GM19467 (cell line): Measurements from ENCODE around the gene ANKRD12.

Source experiments
- ATAC-seq: cut with Tn5 transposase; IDR thresholded peaks from one replicate; pipeline ENCODE4 v1.9.1; 2021; ENCODE audit warnings: mild to moderate bottlenecking, moderate library complexity; ENCODE audit not compliant: unreplicated experiment

Gene ANKRD12

GRCh38 chr18:9105420-9105819 is 31.2 kb upstream of the ANKRD12 start:
- no peak for ATAC-seq

GRCh38 chr18:9106094-9106493 is 30.5 kb upstream of the ANKRD12 start:
- ATAC-seq = no peak

DNA sequence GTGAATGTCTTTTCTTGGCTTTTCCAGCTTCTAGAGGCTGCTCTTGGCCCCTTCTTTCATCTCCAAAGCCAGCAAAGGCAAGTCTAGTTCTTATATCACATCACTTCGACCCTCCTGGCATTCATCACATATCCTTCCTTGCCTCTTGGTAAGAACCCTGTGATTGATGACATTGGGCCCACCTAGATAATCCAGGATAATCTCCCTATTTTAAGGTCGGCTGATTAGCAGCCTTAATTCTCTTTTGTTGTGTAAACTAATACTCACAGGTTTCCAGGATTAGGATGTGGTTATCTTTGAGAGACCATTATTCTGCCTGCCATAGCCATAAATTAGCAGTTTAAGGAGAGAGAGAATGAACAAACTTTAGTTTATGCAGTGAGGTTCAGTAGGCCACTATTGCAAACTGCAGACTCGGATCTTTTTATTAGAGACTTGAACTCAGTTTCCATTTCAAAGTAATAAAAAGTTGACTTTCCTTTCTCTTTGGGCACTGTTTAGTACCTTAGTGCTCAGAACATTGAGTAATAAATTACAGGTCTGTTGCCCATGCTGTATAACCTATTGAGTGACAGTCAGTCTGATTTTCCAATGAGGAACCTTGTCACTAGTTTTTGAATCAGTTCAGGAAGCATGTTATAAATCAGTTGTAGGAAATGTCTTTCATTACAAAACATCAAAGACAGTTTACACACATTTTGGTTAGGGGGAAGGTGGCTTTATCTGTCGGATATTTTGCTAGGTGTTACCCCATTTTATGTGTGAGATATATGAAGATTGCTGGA is 29.6 kb upstream of the ANKRD12 start:
- ATAC-seq = no peak

DNA sequence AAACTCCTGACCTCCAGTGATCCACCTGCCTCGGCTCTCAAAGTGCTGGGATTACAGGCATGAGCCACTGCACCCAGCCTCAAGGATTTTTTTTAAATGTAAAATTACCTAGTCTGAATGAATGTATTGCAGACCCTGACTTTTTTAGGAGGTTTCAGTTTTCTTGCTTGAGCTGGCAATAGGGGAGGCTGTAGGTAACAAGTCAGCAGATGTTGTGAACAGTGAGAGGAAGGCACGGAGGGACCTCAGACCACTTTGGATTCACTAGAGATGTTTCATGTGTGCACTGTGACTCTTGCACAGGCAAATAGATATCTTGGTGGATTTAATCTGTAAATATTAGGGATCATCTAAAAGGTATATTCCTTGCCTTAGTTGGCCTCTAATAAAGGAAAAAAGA is 27.7 kb upstream of the ANKRD12 start:
- ATAC-seq = no peak

DNA sequence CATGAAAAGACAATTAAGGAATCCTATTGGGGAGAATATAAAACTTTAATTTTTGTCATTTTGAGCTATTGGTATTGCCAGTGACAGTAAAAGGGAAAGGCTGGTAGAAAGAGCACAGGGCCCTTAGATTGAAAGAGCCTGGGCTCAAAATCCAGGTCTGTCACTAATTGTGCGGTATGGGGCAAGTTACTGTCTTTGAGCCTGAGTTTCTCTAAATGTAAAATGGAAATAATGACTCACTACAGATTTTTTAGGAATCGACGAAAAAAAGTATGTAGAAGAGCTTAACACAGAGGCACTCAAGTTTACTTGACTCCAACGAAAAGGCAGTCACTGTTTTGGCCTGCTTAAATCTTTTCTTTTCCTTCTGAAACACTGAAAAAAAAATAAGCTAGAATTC is 27.1 kb upstream of the ANKRD12 start:
- no peak for ATAC-seq

DNA sequence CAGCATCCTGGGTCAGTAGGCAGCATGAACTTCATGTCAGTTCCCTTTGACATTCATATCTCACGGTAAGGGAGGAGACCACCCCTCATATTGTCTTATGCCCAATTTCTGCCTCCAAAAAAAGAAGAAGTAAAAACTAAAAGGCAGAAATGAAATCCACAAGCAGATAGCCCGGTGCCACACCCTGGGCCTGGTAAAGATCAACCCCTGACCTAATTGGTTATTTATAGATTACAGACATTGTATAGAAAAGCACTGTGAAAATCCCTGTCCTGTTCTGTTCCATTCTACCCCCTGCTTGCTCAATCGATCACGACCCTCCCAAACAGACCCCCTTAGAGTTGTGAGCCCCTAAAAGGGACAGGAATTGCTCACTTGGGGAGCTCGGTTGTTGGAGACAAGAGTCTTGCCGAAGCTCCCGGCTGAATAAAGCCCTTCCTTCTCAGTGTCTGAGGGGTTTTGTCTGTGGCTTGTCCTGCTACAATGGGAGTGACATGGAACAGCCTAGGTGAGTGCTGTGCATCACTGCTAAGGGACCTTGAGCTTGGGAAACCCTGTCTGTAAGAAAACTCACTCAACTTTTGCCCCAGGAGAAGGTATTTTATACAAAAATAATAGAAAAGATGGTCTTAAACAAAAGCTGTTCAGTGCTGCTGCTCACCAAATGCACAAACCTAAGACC is 23.0 kb upstream of the ANKRD12 start:
- ATAC-seq = no peak

DNA sequence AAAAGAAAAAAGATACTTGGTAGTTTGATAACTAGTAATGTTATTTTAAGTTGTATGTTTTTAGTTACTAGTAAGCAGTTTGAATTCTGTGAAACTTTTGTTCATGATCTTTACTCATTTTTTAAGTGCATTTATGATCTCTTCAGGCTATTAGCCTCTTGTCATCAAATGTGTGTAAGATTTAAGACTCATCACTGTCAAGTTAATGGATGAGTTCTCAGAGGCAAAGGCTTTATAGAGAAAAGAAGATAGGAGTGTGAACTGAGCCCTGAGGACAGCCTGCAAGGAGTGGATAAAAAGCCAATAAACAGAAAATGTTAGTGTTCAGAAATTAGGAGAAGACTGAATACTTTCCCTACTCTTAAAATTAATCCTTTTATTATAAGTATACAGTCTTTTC is 20.6 kb upstream of the ANKRD12 start:
- ATAC-seq = no peak

- ATAC-seq = no peak
Observed at GRCh38 chr18:9117980-9118841, 18.4 kb upstream of the ANKRD12 start.

GRCh38 chr18:9120796-9121195 is 15.8 kb upstream of the ANKRD12 start:
- ATAC-seq = no peak

DNA sequence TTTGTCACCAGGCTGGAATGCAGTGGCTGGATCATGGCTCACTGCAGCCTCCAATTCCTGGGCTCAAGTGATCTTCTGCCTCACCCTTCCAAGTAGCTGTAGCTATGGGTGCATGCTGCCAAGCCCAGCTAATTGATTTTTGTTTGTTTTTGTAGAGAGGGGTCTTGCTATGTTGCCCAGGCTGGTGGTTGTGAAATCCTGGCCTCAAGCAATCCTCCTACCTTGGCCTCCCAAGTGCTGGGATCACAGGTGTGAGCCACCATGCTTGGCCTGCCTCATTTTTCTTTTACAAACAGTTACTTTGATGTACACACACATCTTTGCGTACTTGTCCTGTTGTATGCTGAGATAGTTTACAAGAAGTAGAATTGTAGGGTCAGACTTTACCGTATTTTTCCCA is 13.1 kb upstream of the ANKRD12 start:
- no peak for ATAC-seq

DNA sequence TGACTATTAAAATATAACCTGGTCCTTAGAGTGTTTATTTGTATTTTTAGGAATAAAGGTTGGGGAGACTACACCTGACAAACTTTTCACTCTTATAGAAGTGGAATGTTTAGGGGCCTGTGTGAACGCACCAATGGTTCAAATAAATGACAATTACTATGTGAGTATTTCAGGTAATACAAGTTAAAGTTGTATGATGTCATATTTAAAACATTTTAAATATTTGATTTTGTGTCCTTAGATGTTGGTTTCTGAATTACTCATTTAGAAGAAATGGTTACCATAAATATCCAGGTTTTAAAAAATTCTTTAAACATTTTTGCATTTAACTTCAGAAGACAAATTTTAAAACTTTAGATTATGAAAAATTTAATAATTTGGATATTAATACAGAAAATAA is 11.8 kb upstream of the ANKRD12 start:
- no peak for ATAC-seq

GRCh38 chr18:9126337-9126736 is 10.2 kb upstream of the ANKRD12 start:
- ATAC-seq = no peak

DNA sequence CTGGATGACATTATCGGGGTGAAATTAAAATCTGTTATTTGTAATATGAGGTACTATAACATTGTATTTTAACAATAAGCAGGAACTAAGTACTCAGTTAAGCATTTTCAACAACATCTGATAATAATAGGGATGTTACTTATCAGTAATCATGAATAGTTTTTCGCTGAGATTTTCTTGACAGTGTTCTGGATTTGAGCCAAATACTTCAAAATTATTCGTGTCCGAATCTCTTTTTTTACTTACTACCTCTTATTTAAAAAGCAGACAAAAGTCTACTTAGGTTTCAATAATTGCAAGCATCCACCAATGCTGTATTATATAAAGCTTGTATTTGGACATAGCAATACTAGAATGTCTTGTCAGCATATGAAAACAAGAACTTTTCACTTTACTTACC is 6.4 kb upstream of the ANKRD12 start:
- ATAC-seq = no peak

DNA sequence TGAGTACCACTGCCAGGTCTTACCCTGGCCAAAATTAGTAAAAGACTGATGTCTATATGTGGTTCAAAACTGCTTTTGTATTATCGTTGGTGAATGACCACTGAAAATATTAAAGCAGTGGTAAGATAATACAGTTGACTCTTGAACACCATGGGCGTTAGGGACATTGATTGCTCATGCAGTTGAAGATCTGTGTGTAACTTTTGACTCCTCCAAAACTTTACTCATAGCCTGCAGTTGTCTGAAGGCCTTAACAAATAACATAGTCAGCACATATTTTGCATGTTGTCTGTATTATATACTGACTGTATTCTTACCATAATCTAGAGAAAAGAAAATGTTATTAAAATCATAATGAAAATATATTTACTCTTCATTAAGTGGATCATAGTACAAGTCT is 5.8 kb upstream of the ANKRD12 start:
- ATAC-seq = no peak

GRCh38 chr18:9132628-9133027 is 4.0 kb upstream of the ANKRD12 start:
- no peak for ATAC-seq

GRCh38 chr18:9133225-9133624 is 3.4 kb upstream of the ANKRD12 start:
- ATAC-seq = no peak

DNA sequence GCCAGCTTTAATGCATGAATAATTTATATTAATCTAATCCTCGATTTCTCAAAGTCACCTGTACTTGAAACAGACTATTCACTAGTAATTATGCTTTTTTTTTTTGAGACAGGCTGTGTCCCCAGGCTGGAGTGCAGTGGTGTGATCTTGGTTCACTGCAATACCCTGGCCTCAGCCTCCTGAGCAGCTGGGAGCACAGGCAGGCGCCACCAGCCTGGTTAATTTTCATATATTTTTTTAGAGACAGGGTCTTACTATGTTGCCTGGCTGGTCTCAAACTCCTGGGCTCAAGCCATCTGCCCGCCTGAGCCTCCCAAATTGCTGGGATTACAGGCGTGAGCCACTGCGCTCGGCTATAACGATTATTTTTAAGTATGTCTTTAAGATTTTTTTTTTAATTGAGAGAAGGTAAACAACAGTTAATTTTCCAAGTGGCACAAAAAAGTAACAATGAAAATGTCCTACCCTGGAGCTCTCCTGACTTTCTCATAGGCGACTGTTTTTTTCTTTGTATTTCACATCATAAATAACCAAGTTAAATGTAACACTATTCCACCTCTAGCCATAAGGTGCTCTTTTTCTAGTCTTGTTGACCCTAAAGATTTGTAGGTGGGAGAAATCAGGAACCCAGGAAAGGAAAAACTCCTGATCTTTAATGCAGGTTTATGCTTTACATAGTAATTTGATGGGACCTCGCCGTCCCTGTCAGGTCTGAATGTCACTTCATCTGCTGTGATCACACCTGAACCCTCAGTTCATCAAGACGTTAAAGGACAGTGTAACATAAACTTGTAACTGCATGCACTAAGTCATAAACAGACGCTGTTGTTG is 1.3 kb upstream of the ANKRD12 start:
- peak; percentile 0 for ATAC-seq

DNA sequence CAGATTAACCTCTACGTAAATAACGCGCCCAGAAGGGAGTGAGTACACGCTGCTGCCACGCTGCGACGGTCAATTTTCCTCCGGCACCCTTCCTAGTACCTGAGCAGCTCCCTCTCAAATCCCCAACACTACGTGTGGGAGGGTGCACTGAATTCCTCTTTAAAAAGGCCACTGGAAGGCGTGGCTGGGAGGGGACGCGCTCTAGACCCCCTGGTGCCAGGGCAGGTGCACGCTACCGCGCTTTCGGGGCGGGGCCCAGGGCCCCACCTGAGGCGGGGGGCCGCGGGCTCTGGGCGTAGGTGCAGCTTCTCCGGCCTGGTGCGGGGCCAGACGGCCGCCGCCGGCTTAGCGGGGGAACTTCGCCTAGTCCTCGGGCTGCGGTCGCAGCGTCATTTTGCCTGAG is 668 bp upstream of the ANKRD12 start:
- peak; percentile 10 for ATAC-seq

GRCh38 chr18:9137168-9138066 is 836 bp downstream of the ANKRD12 start:
- peak; percentile 32 for ATAC-seq
